GM04503 (cell line): ENCODE measurements around the gene EFCAB11.

Experiments used
- DNase-seq: peaks from one replicate; pipeline ENCODE4 v3.0.0-alpha.2; 2012; ENCODE audit warnings: low read depth

The EFCAB11 gene

DNA sequence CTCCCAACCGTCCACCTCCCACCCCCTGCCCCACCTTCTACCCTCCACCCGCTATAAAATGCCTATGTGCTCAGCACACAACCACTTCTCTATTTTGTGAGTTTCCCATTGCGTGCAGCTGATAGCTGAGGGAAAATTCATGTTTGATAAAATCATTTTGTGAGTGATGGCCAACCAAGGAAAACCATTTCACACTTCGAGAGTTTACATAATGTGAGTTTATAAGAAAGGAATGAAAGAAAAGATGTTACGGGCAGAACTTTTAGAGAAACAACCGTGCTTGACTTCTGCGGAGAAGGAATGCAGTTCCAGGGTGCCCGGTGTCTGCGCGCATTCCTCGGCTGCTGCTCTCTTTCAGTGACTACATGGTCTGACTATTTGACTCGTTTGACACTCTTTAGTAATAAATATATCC, 140.9 kb downstream of the EFCAB11 start:
- no peak for DNase-seq

DNA sequence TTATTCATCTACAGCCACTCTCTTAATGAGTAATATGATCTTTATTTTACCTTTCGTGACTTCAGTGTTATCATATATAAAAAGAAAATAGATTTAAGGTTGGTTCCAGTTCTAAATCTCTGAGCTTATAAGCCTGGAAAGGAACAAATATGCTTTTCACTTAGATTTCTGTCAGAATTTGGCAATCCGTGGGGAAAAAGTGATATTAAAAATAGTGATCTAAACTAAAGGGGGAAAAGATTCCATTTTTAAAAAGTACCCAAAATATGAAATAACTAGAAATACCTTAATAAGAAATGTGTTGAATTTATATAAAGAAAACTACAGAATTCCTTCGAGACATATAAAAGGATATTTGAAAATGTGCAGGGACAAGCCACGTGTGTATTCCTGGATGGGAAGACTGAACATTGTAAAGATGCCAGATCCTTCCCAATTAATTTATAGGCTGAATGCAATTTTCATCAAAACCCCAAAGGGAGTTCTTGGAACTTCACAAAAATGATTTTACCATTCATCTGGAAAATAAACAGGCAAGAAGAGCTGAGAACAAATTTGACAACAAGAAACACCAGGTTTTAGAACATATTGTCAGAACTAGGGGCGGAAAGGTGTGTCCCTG, 142.5 kb downstream of the EFCAB11 start:
- no peak for DNase-seq

DNA sequence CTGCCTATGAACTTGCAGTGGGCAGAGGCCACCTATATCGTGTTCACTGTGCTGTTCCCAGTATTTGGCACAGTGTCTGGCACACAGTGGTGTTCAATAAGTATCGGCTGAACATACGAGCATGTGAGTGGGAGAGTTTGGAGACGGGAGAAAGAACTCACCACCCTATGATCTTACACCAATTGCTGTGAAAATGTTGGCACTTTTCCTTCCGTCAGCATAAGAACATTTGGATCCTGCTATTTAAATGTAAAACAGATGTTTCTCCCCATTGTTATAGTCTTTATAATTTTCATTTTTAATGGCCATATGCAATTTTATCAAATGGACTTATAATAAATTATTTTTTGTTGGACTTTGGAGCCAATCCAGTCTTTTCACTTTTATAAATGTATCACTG, 144.4 kb downstream of the EFCAB11 start:
- DNase-seq: no peak

DNA sequence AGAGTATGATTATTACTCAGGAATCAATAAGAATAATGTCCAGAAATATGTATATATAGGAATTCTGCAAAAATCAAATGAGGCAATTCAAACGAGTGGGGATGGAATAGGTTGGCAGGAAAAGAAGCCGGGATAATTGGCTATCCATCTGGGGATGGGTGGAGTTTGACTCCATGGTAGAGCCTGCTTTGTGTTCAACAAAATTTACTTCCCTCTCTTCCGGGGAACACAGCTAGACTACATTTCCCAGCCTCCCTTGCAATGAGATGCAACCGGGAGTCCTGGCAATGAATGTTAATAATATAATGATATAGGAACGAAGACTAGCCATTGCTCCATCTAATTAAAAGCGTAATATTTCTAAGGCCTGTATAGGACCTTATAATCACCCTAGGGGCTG, 146.6 kb downstream of the EFCAB11 start:
- DNase-seq: no peak

DNA sequence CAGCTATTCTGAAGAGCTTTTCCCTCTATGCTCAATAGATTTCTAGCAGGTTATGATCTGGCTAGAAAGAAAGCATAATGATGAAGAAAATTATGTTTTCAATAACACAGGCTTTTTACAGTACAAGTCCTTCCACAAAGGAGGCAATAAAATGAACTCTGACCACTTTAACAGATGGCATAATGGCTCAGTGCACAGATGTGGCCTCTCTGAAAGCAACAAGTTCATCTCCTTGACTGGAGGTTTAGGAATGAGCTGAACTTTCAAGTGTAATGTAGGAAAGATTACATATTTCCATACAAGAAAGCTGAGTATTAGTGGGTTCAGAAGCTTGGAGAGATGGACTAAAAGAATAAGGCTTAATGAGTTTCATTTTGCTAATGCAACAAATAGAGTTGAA, 147.4 kb downstream of the EFCAB11 start:
- DNase-seq: no peak

DNA sequence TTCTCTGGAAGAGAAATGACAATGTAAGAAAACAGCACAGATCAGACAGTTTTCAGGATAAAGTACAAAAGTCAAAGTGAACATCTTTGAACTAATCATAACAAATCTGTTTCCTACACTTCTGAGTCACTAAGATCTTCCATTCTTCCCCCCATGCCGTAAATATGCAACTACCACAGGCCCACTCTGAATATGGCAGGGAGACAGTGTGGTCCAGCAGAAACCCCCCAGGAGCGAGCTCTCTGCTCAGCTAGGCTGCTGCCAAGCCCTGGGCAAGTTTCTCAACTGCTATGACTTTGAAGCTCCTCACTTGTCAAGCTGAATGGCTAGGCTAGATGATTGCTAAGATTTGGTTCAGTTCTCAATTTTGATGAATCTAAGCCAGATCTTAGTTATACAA, 148.1 kb downstream of the EFCAB11 start:
- no peak for DNase-seq

DNA sequence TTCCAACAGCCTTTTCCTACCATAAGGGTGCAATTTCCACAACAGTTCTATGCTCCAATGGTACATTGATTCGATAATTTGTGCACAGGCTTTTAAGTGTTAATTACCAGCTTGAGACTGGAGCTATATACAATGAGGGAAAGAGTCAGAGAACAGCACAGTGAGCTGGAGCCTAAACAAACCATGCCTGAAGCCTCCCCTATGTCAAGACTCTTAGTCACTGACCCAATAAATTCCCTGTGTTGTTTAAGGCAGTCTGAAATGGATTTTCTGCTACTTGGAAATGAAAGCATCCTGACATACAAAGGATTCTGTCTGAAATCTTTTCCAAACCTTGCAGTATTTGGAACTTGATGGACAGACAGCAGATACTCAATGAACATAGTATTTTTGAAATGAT, 149.0 kb downstream of the EFCAB11 start:
- DNase-seq: no peak

DNA sequence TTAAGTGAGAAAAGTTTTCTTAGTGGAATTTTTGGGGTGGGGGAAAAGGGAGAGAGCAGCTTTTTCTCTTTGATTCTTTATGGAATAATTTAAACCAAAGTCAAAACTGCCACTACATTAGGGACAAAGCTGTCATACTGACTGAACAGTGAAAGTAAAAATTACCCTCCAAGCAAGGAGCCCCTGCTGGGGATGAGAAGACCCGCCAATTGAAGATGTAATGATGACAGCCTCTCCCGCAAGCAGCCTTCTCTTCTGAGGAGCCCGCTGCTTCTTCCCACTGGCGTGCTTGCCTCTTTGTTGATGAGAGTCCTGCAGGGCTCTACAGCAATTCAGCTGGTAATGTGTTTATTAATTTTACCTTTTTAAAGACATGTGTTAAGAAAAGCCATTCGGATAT, 151.0 kb downstream of the EFCAB11 start:
- DNase-seq: no peak

DNA sequence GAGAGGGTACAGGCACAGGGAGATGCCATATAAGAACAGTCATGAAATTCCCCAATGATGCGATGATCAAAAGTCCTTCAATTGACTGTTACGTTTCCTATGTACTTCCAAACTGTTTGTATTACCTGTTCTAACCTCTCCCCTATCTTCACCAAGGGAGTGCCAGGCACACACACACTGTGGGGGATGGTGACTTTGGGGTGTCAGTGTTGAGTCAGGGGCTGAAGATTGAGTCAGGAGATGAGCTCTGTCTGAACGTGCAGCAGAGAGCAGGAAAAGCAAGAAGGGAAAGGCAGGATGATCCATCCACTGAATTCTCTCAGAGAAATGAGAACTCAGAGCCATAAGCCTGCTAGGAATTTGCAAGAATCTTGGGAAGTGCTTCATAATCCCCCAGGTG, 153.4 kb downstream of the EFCAB11 start:
- no peak for DNase-seq

DNA sequence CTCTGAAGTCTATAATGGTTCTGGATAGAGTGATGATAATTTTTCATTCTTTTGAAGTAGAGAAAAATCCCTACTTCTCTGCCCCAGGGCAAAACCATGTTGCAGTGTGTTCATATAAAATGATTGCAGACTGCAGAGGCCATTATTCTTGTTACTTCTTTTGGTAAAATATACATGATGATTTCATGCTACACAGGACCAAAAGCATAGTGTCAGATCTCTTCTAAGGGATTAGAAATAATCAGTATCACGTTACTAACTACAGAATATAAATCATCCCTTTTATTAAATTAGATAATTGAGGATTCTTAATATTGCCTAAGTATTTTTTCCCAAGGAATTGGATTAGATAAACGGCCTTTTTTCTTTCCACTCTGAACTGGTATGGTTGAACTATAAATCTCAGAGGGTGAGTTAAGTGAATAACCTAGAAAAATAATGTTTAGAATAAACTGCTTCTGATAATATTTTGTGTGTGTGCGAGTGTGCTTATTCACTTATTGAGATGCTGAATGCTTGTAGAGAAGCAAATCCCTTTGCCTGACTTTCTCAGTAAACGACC, 156.2 kb downstream of the EFCAB11 start:
- no peak for DNase-seq

DNA sequence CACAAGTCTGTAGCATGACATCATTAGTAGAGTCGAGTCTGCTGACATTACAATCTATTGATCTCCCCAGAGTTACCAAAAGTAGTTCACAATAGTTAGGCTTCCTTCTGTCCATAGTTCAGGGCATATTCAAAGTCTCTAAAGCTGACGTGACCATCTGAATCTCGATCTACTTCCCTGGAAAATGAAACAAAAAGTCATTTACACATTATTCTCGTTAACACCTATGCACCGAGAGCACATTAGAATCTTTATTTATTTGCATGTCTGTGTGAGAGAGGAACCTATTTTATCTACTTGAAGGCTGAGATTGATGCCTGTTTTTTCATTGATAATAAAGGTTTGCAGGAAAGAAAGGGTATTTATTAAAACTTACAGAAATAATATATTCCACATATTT, 157.4 kb downstream of the EFCAB11 start:
- no peak for DNase-seq

DNA sequence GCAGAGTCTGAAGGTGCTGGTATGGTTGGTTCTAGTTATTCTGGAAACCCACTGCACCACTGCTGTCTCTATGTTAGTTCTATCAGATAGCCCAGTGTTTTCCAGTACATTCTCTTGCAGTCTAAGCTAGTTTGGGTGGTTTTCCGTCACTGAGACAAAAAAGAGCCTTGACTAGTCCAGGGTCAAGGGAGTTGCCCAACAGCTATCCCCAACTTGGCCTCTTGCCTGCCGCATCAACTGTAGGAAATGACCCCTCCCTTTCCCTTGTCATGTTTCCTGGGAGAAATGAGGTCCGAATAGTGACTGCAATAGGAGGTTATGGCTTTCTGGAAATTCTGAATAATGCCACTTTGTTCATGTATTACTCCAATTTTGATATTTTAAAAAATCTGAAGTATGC, 160.4 kb downstream of the EFCAB11 start:
- DNase-seq: no peak

DNA sequence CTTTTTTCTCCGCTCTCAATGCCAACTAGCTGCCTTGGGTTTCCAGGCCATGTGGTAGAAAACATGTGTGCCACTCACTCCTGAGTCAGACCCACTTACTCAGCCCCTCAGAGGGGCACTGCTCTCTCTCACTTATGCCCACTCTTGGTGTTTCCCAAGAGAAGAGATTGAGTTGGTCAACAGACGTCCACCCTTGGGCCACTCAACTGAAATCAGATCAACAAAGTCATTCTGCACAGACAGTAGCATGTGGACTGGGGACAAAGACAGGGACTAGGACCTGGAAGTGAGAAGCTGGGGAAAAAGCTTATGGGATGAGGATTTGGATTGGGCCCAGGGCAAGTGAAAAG, 161.2 kb downstream of the EFCAB11 start:
- no peak for DNase-seq

DNA sequence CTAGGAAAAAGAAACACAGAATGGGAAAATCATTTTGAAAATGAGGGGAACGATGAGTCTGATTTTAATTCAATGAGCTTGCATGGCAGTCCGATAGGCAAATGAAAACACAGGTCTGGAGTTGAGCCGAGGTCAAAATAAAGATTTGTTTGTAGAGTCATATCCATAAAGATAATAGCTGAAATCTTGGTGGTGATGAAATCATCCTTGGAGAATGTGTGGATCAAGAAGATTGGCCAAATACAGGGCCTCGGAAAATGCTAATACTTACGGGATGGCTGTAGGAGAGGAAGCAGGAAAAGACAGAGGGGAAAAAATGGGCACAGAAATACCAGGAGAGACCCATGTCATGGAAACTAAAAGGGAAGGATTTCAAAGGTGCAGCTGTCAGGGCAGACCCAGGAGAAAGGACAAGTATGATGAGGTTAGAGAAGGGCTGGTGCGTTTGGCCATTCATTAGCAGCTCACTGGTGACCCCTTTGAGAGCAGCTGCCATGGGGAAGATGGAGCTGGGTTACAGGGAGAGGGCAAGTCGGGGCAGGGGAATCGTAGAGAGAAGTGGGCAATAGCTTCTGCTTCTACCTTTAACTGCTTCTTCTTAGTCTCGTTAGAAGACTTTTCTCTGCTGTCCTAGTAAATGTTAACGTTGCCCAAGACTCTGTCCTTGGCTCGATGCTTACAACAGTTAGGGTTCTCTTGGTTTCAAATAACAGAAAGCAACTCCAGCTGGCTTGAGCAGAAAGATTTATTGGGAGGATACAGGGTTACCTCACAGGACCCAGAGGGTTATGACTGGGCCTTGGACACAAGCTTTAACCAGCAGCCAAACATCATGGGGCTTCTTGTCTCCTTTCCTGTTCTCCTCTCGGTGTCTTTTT, 161.8 kb downstream of the EFCAB11 start:
- DNase-seq: no peak

DNA sequence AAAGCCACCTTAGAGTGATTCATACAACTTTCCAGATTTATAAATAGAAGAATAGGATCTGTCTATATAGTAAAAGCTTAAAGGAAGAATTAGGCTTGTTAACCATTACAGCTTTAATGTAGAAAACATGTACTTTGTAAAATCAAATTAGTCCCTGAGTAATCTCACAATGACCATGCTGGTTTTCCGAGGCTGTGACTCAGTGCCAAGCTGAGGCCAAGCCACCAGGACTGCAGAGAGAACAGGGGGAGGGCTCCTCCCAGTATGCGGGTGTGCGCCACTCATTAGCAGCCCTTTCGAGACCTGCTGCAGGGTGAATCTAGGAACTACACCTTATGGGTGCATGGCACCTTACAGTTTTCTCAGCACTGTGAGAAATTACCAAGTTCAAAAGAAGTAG, 167.0 kb downstream of the EFCAB11 start:
- no peak for DNase-seq

DNA sequence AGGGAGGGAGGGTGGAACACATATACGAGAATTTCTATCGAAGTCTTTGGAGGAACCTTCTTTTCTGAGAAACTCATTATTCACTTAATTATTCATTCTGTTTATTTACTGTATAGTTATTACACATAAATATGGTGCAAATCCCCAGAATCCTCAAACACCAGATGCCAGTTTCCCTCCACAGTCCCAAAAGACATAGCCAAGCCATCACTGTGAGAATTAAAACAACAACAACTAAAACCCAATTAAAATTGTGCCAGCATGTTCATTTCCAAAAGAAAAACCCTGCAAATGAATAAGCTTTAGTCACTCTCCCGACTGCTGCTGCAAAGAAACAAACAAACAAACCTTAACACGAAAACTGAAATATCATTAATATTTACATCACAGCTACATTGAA, 173.5 kb downstream of the EFCAB11 start:
- DNase-seq: no peak

DNA sequence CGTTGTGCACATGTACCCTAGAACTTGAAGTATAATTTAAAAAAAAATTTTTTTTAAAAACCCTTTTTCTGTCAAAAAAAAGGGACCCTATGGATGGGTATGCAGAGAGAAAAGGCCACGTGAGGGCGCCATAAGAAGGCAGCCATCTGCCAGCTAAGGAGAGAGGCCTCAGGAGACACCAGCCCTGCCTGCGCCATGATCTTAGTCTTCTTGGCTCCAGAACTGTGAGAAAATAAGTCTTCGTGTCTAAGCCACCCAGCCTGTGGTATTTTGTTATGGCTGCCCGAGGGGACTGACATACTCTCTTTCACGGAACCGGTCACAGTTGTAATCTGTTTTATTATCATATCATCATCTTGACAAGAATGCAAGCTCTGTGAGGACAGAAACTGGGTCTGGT, 174.8 kb downstream of the EFCAB11 start:
- DNase-seq: no peak

DNA sequence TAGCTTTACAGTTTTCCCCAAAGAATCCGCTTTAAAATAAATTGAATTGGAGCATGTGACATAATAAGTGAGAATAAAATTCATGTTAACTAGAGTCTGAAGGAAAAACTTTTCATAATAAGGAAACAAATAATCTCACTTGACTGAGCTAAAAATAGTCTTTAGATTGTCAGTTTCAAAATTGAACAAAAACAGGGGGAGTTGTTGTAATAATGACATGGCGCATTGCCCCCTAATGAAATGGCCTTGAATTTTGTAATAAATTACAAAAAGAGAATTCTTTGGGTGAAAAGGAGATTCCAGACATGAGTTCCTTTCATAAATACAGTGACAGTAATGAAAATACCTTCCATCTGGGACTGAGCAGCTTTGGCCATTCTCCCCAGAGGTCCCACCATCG, 178.6 kb downstream of the EFCAB11 start:
- DNase-seq: no peak

DNA sequence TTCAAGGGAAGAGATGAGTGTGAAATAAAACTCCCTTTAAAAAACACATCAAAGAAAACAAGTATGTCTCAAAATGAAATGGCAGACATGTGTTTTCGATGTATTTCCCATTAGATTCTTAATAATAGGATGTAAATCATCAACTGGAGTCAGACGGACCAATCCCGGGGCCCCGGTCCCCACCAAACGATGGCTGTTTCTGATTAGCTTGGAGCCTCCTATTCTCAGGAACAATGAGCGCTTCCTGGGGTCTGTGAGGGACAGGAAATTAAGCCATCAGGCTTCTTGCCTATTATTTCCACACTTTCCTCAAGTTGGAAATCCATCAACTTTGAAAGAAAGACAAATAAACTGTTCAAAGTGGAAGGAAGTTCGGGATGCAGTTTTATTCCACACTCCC, 179.4 kb downstream of the EFCAB11 start:
- DNase-seq: no peak

DNA sequence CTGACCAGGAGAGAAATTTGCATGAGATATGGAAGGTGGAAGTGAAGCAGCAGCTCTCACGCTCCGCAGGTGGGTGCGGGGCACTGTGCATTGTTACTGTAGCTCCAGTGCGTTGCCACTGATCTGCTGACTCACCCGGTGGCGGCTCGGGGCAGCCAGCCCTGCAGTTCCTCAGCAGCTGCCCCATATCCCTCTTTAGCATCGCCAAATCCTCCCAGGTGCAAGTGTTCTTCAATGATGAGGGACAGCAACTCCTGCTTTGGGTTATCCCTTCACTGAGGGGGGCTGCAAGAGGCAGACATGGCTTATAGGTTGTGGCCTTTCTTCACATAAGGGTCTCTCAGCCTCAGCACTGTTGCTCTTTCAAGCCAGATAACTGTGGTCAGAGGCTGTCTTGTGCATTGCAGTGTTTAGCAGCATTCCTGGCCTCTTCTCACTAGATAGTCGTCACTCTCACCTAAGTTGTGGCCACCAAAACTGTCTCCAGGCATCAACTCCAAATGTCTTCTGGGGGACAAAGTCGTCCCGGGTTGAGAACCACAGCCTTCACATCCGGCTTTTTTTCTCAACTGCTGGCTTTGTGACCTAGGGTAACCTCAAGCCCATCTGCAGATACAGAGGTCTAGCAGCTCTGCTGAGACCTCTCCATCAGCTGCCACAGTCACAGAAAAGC, 180.8 kb downstream of the EFCAB11 start:
- DNase-seq: no peak

DNA sequence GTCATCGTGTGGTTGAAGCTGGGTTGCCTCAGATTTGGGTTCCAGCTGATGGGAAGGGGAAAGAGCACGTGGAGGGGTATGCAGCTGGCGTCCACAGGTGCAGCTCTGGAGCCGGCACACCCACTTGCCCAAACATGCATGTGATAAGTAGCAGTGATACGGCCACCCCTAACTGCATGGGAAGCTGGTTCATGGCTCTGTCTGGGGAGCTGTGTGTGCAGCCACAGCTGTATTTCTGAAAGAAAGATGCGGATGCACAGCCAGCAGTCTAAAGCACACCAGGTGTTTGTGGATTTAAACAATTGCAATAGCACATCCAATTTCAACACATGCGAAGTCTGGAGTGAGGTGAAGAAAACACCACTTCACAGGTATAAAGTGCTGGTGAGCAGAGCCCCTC, 181.4 kb downstream of the EFCAB11 start:
- no peak for DNase-seq

DNA sequence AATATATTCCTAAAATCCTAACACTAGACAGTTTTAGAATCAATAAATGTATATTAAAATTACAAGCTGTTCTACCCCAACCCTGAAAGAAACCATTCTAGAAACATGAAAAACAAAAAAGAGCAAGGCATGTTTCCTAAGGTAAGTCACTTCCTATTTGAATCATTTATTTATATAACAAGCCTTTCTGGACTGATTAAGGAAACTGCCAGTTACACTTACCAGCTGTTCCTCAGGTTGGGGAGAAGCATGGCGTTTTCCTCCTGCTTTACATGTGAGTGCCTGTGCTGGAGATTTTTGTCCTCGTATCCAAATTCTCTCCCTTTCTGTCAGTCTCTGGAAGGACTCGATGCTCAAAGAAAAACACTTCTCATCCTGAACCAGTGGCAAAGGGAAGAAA, 183.3 kb downstream of the EFCAB11 start:
- DNase-seq: no peak

DNA sequence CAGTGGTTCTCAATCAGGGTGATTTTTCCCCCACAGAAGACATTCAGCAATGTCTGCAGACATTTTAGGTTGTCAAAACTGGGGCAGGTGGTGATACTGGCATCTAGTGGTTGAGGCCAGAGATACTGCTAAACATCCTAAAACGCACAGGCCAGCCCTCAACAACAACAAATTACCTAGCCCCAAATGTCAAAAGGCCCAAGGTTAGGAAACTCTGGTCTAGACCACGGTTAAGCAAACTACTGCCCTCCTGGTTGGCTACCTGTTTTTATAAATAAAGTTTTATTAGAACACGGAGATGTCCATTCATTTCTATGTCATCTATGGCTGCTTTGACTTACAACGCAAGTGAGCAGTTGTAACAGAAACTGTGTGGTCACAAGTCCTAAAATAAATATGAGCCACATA, 186.7 kb downstream of the EFCAB11 start:
- DNase-seq: no peak
